ENCODE results near the gene CCDC91.
A peak's percentile ranks its signal among the peaks of the same experiment; 100 is the strongest.

The CCDC91 gene

GRCh38 chr12:28202374-28203130 is 12.3 kb downstream of the CCDC91 start:
- Mint-ChIP-seq H3K4me3 (no peak overlapping the region), H3K9me3 (ENCODE audit: low read depth) (no peaks in the 10 kb centered on the region), H3K4me1 (ENCODE audit: low read depth) (peaks cover 38% of the 10 kb centered on the region), H3K27ac (no peak overlapping the region), H3K36me3 (peaks cover 20% of the 10 kb centered on the region), H3K27me3 (no peaks in the 10 kb centered on the region)

GRCh38 chr12:28209782-28210181 is 19.5 kb downstream of the CCDC91 start:
- Mint-ChIP-seq H3K4me1 (ENCODE audit: low read depth) (peaks cover 36% of the 10 kb centered on the region), H3K9me3 (ENCODE audit: low read depth) (peaks cover 5% of the 10 kb centered on the region), H3K27ac (no peak overlapping the region), H3K4me3 (no peak overlapping the region), H3K36me3 (peaks cover 37% of the 10 kb centered on the region), H3K27me3 (no peaks in the 10 kb centered on the region)

GRCh38 chr12:28212182-28212581 is 21.9 kb downstream of the CCDC91 start:
- no peak overlapping the region for H3K4me3 Mint-ChIP-seq
- H3K4me1 Mint-ChIP-seq (ENCODE audit: low read depth): peaks cover 36% of the 10 kb centered on the region
- H3K27me3 Mint-ChIP-seq: no peaks in the 10 kb centered on the region

DNA sequence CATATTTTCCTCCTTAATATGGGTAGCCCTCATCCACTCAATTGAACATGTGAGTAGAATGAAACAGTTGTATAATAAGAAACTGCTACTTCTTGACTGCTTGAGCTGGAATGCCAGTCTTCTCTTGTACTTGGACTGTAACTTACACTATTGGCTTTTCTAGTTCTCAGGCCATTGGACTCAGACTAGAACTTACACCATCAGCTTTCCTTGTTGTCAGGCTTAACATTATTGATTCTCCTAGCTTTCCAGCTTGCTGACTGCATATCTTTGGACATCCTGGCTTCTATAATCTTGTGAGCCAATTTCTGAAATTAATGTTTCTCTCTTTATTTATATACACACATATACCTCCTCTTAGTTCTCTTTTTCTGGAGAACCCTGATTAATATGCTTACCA is 24.8 kb downstream of the CCDC91 start:
- Mint-ChIP-seq H3K9me3 (ENCODE audit: low read depth) (peaks cover 6% of the 10 kb centered on the region), H3K27ac (no peak overlapping the region), H3K27me3 (no peaks in the 10 kb centered on the region), H3K4me1 (ENCODE audit: low read depth) (peaks cover 43% of the 10 kb centered on the region), H3K4me3 (no peak overlapping the region), H3K36me3 (peaks cover 31% of the 10 kb centered on the region)

More at GRCh38 chr12:28212182-28212581, 21.9 kb downstream of the CCDC91 start:
- H3K27ac Mint-ChIP-seq: no peak overlapping the region
- H3K9me3 Mint-ChIP-seq (ENCODE audit: low read depth): peaks cover 5% of the 10 kb centered on the region
- H3K36me3 Mint-ChIP-seq: peaks cover 27% of the 10 kb centered on the region

DNA sequence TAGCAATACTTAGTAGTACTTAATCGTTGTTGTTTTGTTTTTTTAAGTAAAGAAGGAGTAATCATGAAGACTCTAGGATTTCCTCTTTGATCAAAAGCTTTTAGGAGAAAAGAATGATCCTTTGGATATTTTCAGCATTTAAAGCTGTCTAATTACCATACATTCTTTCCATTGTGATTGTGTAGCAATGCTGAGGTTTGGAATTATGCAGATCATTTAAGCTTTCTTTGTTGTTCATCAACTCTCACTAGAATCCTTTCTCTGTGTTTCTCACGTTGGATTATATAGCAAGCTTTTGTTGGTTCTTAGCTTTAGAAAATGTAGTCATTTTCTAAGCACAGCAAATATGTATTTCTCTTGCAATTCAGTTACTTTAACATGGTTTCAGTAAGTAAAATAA is 25.8 kb downstream of the CCDC91 start:
- Mint-ChIP-seq H3K4me3 (no peak overlapping the region), H3K27me3 (no peaks in the 10 kb centered on the region), H3K9me3 (ENCODE audit: low read depth) (peaks cover 6% of the 10 kb centered on the region), H3K4me1 (ENCODE audit: low read depth) (peaks cover 49% of the 10 kb centered on the region), H3K36me3 (peaks cover 26% of the 10 kb centered on the region), H3K27ac (no peak overlapping the region)

DNA sequence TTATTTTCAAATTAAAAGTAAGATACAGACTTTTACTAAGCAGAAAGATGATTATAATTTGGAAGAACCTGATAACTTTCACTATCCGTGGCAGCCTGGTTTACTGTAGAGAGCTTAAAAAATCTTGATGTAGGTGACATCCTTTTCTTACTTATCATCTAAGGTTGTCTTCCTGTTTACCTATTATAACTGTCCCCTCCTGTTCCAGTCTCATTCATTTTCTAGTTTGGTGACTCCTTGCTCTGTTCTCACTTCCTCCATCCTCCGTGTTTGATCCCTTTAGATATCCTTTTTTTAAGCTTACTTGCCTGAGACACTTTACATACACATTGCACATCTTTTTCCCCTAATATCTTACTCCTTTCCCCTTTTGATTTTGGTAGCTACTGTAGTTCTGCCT is 27.5 kb downstream of the CCDC91 start:
- H3K4me1 Mint-ChIP-seq (ENCODE audit: low read depth): peaks cover 64% of the 10 kb centered on the region
- peaks cover 19% of the 10 kb centered on the region for H3K36me3 Mint-ChIP-seq
- no peaks in the 10 kb centered on the region for H3K27me3 Mint-ChIP-seq
- H3K27ac Mint-ChIP-seq: no peak overlapping the region
- H3K9me3 Mint-ChIP-seq (ENCODE audit: low read depth): peaks cover 6% of the 10 kb centered on the region
- no peak overlapping the region for H3K4me3 Mint-ChIP-seq

GRCh38 chr12:28218875-28219274 is 28.6 kb downstream of the CCDC91 start:
- peaks cover 67% of the 10 kb centered on the region for H3K4me1 Mint-ChIP-seq (ENCODE audit: low read depth)
- peaks cover 6% of the 10 kb centered on the region for H3K9me3 Mint-ChIP-seq (ENCODE audit: low read depth)
- peaks cover 16% of the 10 kb centered on the region for H3K36me3 Mint-ChIP-seq
- H3K4me3 Mint-ChIP-seq: no peak overlapping the region
- no peak overlapping the region for H3K27ac Mint-ChIP-seq
- no peaks in the 10 kb centered on the region for H3K27me3 Mint-ChIP-seq

DNA sequence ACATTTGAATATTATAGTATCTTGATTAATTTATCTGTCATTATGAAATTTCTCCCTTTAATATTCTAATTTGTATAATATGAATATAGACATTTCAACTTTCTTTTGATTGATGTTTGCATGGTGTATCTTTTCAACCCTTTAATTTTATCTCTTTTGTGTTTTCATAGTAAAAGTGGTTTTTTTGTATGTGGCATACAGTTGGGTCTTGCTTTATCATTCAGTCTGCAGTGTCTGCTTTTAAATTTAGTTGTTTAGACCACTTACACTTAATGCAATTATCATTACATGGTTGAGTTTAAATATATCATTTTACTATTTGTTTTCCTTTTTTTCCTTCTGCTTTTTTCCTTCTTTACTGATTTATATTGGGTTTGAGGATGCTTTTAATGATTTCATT is 29.6 kb downstream of the CCDC91 start:
- H3K27me3 Mint-ChIP-seq: no peaks in the 10 kb centered on the region
- H3K36me3 Mint-ChIP-seq: peaks cover 9% of the 10 kb centered on the region
- H3K27ac Mint-ChIP-seq: no peak overlapping the region
- H3K4me3 Mint-ChIP-seq: no peak overlapping the region
- H3K4me1 Mint-ChIP-seq (ENCODE audit: low read depth): peaks cover 67% of the 10 kb centered on the region
- peaks cover 6% of the 10 kb centered on the region for H3K9me3 Mint-ChIP-seq (ENCODE audit: low read depth)

DNA sequence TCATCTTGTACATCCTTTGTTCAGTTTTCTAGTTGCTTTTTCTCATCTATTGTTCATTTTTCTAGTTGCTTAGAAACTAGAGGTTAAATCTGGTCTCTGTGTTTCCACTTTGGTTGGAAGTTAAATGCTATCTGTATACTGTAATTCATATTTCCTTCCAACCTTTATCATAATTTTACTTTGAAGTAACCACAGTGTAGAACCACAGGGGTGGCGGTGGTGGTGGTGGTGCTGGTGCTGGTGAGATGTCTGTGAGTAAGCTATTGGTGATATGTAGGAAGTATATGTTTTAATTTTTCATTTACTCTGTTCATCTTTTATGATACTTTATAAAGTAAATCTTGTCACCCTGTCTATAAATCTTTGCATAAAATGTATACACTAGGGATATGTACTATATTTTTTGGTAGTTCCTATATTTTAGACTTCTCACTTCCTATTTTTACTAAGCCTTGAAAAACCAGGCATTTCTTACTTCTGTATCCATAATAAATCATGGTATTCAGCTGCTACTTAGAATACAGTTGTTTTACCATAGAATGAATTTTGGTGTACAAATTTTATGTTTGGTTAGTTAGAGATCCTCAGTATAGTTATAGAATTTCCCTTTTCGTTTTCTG is 31.9 kb downstream of the CCDC91 start:
- H3K27ac Mint-ChIP-seq: peak overlapping the region; percentile 76
- H3K9me3 Mint-ChIP-seq (ENCODE audit: low read depth): peaks cover 6% of the 10 kb centered on the region
- H3K4me1 Mint-ChIP-seq (ENCODE audit: low read depth): peaks cover 58% of the 10 kb centered on the region
- peak overlapping the region; percentile 68 for H3K4me3 Mint-ChIP-seq
- no peaks in the 10 kb centered on the region for H3K27me3 Mint-ChIP-seq
- H3K36me3 Mint-ChIP-seq: peaks cover 17% of the 10 kb centered on the region

GRCh38 chr12:28223025-28223554 is 32.8 kb downstream of the CCDC91 start:
- peaks cover 20% of the 10 kb centered on the region for H3K36me3 Mint-ChIP-seq
- H3K27me3 Mint-ChIP-seq: no peaks in the 10 kb centered on the region
- H3K27ac Mint-ChIP-seq: peak overlapping the region; percentile 76
- H3K4me3 Mint-ChIP-seq: peak overlapping the region; percentile 52
- H3K4me1 Mint-ChIP-seq (ENCODE audit: low read depth): peaks cover 53% of the 10 kb centered on the region
- H3K9me3 Mint-ChIP-seq (ENCODE audit: low read depth): peaks cover 4% of the 10 kb centered on the region

DNA sequence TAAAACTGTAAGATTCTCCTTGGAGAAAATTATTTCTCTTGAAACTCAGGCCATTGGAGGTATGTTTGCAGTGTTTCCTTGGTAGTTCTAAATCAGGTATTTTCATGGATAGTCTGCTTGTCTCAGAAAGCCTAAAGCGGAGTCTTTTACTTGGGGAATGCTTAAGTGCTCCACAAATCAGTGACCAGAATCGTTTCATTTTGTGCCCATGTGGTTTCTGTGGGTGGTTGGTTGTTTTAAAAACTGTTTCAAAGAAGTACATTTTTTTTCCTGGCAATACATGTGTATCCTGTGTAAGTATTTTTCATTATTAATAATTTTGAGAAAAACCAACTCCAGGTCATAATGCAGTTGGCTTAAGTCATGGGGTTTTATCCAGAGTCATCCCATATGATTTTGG is 33.6 kb downstream of the CCDC91 start:
- H3K4me3 Mint-ChIP-seq: peak overlapping the region; percentile 52
- H3K36me3 Mint-ChIP-seq: peaks cover 17% of the 10 kb centered on the region
- peak overlapping the region; percentile 4 for H3K27ac Mint-ChIP-seq
- H3K27me3 Mint-ChIP-seq: no peaks in the 10 kb centered on the region
- peaks cover 53% of the 10 kb centered on the region for H3K4me1 Mint-ChIP-seq (ENCODE audit: low read depth)
- H3K9me3 Mint-ChIP-seq (ENCODE audit: low read depth): peaks cover 3% of the 10 kb centered on the region

DNA sequence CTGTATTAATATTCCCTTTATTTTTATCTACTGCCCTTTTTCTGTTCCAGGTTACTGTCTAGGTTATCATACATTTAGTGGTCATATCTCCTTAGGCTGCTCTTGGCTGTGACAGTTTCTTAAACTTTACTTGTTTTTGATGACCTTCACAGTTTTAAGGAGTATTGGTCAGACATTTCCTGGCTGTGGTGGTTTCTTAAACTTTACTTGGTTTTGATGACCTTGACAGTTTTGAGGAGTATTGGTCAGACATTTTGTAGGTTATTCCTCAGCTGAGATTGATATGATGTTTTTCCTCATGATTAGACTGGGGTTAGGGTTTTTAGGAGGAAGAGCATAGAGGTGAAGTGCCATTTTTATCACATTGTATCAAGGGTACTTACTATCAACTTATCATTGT is 36.4 kb downstream of the CCDC91 start:
- peaks cover 61% of the 10 kb centered on the region for H3K4me1 Mint-ChIP-seq (ENCODE audit: low read depth)
- H3K27me3 Mint-ChIP-seq: no peaks in the 10 kb centered on the region
- peaks cover 33% of the 10 kb centered on the region for H3K36me3 Mint-ChIP-seq
- no peak overlapping the region for H3K4me3 Mint-ChIP-seq
- peaks cover 3% of the 10 kb centered on the region for H3K9me3 Mint-ChIP-seq (ENCODE audit: low read depth)
- H3K27ac Mint-ChIP-seq: no peak overlapping the region

DNA sequence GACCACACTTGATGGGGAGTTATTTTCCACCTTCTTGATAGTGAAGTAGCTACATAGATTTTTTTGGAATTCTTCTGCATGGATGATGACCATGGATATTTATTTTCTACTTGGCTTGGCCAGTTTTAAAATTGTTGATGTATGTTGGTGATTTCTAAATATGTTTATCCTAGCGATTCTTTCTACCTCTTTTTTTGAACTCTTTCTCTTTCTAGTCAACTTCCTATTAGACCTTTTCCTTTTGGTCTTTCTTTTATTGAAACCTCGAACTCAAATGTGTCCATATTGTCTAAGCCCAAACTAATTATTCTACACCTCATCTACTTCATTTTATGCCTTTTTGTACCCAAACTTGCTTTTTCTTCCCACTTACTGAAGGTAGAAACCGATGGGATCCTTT is 37.0 kb downstream of the CCDC91 start:
- Mint-ChIP-seq H3K36me3 (peaks cover 33% of the 10 kb centered on the region), H3K4me1 (ENCODE audit: low read depth) (peaks cover 60% of the 10 kb centered on the region), H3K4me3 (no peak overlapping the region), H3K9me3 (ENCODE audit: low read depth) (peaks cover 3% of the 10 kb centered on the region), H3K27ac (no peak overlapping the region), H3K27me3 (no peaks in the 10 kb centered on the region)

DNA sequence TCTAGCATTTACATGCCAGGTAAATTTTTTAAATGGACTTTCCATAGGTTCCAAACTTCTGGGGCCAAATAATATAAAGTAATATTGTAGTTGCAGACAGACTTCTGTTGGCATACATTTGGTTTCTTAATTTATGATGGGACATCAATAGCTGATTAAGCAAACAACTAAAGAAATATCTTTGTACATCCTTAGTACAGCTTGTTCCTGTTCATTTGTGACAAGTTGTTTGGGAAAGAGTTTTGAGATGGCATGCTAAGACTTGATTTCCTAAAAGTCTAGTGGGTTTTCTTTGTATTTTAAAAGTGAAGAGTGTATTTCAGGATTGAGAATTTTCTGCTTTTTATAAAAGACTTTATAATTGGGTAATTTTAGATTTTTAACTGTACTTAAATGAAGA is 41.0 kb downstream of the CCDC91 start:
- peaks cover 34% of the 10 kb centered on the region for H3K36me3 Mint-ChIP-seq
- H3K4me1 Mint-ChIP-seq (ENCODE audit: low read depth): peaks cover 65% of the 10 kb centered on the region
- H3K4me3 Mint-ChIP-seq: no peak overlapping the region
- H3K27ac Mint-ChIP-seq: no peak overlapping the region
- peaks cover 3% of the 10 kb centered on the region for H3K9me3 Mint-ChIP-seq (ENCODE audit: low read depth)
- no peaks in the 10 kb centered on the region for H3K27me3 Mint-ChIP-seq

DNA sequence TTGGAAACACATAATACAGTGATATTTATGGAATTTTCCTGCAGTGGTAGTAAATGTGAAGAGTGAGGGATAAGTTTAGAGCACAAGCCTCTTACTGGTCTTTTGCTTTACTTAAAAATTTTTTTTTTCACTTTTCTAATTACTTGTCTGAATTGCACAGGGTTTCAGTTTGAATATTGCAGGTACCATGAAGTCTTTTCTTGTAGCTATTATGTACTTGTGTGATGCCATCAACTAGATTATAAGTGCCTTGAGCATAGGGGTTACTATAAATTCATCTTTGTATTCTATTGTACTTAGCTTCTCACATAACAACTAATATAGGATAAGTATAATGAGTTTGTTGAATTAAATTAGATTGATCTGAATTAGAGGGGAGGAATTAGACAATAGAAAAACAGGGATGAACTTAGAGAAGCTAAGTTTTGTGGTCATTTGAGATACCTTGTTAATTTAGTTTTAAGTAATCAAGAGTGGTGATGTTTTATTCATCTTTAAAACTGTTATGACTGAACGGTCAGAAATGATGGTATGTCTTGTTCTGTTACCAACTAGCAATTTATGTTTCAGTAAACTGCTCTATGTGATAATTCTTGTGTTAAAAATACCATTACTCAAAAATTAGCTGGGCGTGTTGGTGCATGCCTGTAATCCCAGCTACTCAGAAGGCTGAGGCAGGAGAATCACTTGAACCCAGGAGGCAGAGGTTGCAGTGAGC is 42.1 kb downstream of the CCDC91 start:
- Mint-ChIP-seq H3K9me3 (ENCODE audit: low read depth) (peaks cover 2% of the 10 kb centered on the region), H3K27me3 (no peaks in the 10 kb centered on the region), H3K27ac (no peak overlapping the region), H3K4me1 (ENCODE audit: low read depth) (peaks cover 59% of the 10 kb centered on the region), H3K36me3 (peaks cover 28% of the 10 kb centered on the region), H3K4me3 (no peak overlapping the region)
